ENCODE measurements around the gene TRMT2A.

Gene TRMT2A

GRCh38 chr22:20148414-20148813 is 31.4 kb upstream of the TRMT2A start:
- DNase-seq (ENCODE audit: low spot score), result no peak

DNA sequence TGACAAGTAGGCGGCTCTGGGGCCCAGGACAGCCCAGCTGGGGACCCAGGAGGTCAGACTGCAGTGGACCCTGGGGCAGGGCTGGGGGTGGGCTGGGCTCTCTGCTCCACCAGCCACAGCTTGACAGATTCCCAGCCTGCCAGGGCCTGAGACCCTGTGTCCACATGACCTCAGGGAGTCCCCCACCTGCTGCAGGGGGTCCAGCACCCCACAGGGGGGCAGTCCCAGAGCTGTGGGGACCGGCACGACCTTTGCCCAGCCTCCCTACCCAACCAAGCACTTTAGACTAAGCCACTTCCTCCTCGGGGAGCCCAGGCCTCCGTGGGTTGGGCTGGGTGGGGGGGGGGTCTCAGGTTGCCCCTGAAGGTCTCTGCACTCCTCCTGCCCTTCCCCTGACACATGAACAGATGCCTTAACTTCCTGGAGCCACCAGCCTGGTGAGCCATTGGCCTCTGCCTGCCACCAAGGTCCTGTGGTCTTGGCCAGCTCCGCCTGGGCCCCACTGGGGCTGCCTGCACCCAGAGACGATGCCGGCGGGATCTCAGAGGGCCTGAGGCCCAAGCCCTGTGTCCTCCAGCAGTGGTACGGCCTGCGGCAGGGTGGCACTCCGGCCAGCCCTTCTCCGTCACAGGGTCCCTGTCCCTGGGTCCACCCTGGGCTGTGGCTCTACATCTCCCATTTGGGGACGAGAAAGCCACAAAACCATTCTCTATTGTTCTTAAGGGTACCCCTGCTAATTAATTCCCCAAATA is 30.4 kb upstream of the TRMT2A start:
- DNase-seq (ENCODE audit: low spot score), result no peak

GRCh38 chr22:20146777-20147176 is 29.8 kb upstream of the TRMT2A start:
- DNase-seq (ENCODE audit: low spot score), result no peak

- DNase-seq (ENCODE audit: low spot score), result no peak
Measured at GRCh38 chr22:20145832-20146223, 28.8 kb upstream of the TRMT2A start.

DNA sequence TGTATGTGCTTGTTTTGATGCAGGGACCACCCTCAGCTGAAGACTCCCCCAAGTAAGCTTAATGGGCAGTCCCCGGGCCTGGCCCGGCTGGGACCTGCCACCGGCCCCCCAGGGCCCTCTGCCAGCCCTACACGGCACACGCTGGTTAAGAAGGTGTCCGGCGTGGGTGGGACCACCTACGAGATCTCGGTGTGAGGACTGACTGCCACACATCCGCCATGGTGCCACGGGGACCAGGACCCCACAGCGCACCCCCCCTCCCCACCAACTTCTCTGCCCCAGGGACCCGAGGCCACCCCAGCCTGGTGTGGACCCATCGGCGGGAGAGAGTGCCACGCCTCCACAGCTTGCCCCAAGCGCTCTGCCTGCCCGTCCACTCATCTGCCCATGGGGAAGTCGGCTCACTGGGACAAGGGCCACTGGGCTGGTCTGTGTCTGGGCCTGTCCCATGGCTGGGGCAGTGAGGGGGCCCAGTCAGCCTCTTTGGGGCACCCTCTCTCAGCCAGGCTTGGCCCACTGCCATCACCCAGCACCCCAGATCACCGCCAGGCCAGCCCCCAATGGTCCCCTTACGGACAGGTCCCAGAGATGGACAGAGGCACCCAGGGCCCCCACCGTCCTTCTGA is 28.3 kb upstream of the TRMT2A start:
- no peak for DNase-seq (ENCODE audit: low spot score)

GRCh38 chr22:20143883-20144665 is 27.0 kb upstream of the TRMT2A start:
- no peak for DNase-seq (ENCODE audit: low spot score)

- DNase-seq (ENCODE audit: low spot score), result no peak
Measured at GRCh38 chr22:20142711-20143621, 25.9 kb upstream of the TRMT2A start.

GRCh38 chr22:20141186-20142077 is 24.4 kb upstream of the TRMT2A start:
- DNase-seq (ENCODE audit: low spot score), result no peak

- no peak for DNase-seq (ENCODE audit: low spot score)
Measured at GRCh38 chr22:20140521-20140964, 23.5 kb upstream of the TRMT2A start.

DNA sequence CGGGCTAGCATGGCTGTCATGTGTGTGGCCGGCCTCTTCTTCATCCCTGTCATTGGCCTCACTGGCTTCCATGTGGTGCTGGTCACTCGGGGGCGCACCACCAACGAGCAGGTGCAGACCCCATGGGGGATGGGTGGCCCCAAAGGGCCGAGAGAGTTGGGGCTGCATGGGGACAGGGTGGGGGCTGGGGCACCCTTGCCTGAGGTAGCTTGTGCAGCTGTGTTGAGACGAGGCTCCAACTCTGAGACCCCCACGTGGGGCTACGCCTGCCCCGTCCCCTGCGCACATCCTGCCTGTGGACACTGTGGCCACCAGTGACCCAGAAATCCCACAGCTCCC is 23.1 kb upstream of the TRMT2A start:
- DNase-seq (ENCODE audit: low spot score), result no peak

DNA sequence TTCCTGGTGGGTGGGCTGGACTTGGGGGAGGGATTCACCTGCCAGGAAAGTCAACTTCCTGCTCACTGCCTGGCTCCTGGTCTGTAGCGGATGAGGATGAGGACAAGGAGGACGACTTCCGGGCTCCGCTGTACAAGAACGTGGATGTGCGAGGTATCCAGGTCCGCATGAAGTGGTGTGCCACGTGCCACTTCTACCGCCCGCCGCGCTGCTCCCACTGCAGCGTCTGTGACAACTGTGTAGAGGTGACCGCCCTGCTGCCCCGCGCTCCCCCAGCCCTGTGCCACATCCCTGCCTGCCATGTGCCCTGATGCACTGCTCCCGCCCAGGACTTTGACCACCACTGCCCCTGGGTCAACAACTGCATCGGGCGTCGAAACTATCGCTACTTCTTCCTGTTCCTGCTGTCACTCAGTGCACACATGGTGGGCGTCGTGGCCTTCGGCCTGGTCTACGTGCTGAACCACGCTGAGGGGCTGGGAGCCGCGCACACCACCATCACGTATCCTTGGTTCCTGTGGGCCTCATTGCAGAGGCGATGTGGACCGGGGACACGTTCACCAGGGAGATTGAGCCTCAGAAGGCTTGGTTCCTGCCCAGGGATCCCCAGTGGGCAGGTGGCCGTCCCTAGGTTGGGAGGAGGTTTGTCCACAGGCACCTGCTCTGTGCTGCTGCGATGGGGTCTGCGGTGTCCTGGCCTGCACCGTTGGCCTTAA is 22.5 kb upstream of the TRMT2A start:
- DNase-seq (ENCODE audit: low spot score), result no peak

DNA sequence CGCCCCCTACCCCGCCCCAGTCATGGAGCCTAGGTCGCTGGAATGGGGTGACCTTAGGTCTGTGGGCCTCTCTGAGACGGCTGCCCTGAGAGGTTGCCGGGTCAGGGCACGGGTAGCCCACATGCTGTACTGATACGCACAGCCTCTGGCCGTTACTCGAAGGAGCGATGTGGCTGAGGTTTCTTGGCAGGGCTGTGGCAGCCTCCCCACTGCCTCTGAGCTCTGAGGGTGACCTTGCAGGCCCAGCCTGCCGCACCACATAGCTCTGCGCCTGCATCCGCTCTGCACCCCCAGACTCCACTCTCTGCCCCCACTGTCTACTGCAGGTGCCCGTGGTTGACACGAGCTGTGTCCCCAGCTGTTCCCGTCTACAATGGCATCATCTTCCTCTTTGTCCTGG is 21.8 kb upstream of the TRMT2A start:
- no peak for DNase-seq (ENCODE audit: low spot score)

GRCh38 chr22:20138417-20138738 is 21.4 kb upstream of the TRMT2A start:
- DNase-seq (ENCODE audit: low spot score), result no peak

- no peak for DNase-seq (ENCODE audit: low spot score)
Measured at GRCh38 chr22:20137671-20138416, 20.8 kb upstream of the TRMT2A start.

- DNase-seq (ENCODE audit: low spot score), result no peak
Measured at GRCh38 chr22:20137113-20137512, 20.1 kb upstream of the TRMT2A start.

DNA sequence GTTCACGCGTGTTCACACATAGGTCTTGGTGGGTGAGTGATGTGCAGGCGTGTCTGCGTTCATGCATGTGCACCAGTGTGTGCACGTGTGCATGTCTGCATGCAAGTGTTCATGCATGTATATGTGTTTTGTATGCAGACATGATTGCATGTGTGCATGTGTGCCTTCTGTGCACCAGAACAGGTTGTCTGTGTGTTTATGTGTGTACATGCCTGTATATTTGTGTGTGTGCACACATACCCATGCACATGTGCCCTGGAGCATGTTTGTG is 19.5 kb upstream of the TRMT2A start:
- DNase-seq (ENCODE audit: low spot score), result no peak

- no peak for DNase-seq (ENCODE audit: low spot score)
Measured at GRCh38 chr22:20135806-20136602, 19.0 kb upstream of the TRMT2A start.

- no peak for DNase-seq (ENCODE audit: low spot score)
Measured at GRCh38 chr22:20135265-20135664, 18.2 kb upstream of the TRMT2A start.

DNA sequence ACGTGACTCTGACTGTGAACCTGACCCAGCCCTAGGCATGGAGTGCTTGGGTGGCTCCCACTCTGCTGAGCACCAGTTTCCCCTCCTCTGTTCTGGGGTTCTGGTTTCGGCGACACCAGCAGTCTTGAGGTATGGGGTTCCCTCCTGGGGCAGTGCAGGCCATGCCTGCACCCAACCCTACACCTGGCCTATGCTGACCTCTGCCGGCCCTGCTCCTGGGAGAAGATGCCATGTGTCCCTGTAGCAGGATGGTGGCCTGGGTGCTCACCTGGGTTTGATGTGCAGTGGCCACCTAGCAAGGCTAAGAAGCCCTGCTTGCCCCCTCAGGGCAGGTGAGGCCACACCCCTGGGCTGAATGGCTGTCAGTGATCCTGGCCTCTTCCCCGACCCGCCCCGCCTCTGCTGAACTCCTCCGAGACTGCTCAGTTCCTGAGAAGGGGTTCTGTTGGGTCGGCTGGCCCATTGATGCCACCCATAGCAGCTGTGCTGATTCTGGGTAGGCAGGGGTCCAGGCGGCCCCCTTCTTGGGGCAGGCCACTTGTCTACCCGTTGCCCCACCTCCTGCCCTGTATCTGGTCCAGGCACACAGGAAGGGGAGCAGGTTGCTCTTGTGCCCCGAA is 17.0 kb upstream of the TRMT2A start:
- no peak for DNase-seq (ENCODE audit: low spot score)
